Subcutaneous adipose tissue (tissue), 4 donors: ENCODE data around the gene SOCS3. TPM values are rescaled to one million over a fixed set of nuclear protein-coding genes. Genes with fewer than 3 reads are reported as not detected.

ENCODE experiments used
- CTCF ChIP-seq: fragments of 450-650 bp; IDR thresholded peaks from one replicate; pipeline ENCODE4 v1.5.1; 2016; ENCODE audit warnings: low read depth, mild to moderate bottlenecking, control low read depth, antibody characterized with exemption, moderate library complexity
- total RNA-seq, 4 donors: library from RNA; depleted of rRNA; stranded (reverse); fragments of >200 nt; gene quantifications; one replicate each; pipeline ENCODE4 v1.1.0, GENCODE V29; 2016

Gene SOCS3
- total RNA-seq, 4 donors from 2014 or later, result 15.4 to 33.3 (median 24.7) TPM

GRCh38 chr17:78365561-78366108, 5.8 kb upstream of the SOCS3 start:
- no peak for TF ChIP-seq CTCF

- TF ChIP-seq CTCF, result no peak
These were observed 4.8 kb upstream of the SOCS3 start for GRCh38 chr17:78364436-78365281.

GRCh38 chr17:78362671-78363070, 2.8 kb upstream of the SOCS3 start:
- no peak for TF ChIP-seq CTCF

- no peak for TF ChIP-seq CTCF
These were observed 2.4 kb upstream of the SOCS3 start for GRCh38 chr17:78362232-78362631.

- TF ChIP-seq CTCF, result no peak
These were observed 1.4 kb upstream of the SOCS3 start for GRCh38 chr17:78361225-78361701.

GRCh38 chr17:78360371-78361224, 721 bp upstream of the SOCS3 start:
- no peak for TF ChIP-seq CTCF
